A673 (cell line): ENCODE results near the gene RASSF4.

Experiments
- EZH2 ChIP-seq: fragments of 200-600 bp; sonication (generic); IDR thresholded peaks from 2 replicates; pipeline ENCODE4 v1.6.1; 2017; ENCODE audit warnings: borderline replicate concordance, low read depth, mild to moderate bottlenecking, mixed read lengths, antibody characterized with exemption, low read length; ENCODE audit not compliant: poor library complexity, severe bottlenecking
- TF ChIP-seq, protein P1 (sequence below): fragments of 300-800, 200-600 bp; sonication (generic); conservative IDR thresholded peaks from 2 replicates; pipeline ENCODE4 v1.5.1; 2017; ENCODE audit warnings: low read depth, mild to moderate bottlenecking, antibody characterized with exemption, low read length, moderate library complexity, mixed read lengths

DNA sequence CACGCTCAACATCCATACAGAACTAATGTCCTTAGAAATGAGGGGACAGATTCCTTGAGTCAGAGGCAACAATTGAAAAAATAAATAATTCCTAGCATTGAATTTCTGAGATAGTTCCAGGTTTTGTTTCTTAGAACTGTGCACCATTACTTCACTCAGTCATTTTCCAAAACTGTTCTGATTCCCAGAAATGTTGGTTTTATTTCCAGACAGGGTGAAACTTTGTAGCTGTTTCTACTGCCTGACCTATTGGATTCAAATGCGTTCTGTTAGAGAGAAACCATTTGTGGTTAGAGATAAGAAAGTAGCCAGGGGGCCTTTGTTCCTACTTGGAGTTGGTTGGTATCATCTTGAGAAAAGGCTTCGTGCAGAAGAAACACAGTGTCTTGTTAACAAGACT lies 27.1 kb downstream of the RASSF4 start:
- TF ChIP-seq, protein P1, sequence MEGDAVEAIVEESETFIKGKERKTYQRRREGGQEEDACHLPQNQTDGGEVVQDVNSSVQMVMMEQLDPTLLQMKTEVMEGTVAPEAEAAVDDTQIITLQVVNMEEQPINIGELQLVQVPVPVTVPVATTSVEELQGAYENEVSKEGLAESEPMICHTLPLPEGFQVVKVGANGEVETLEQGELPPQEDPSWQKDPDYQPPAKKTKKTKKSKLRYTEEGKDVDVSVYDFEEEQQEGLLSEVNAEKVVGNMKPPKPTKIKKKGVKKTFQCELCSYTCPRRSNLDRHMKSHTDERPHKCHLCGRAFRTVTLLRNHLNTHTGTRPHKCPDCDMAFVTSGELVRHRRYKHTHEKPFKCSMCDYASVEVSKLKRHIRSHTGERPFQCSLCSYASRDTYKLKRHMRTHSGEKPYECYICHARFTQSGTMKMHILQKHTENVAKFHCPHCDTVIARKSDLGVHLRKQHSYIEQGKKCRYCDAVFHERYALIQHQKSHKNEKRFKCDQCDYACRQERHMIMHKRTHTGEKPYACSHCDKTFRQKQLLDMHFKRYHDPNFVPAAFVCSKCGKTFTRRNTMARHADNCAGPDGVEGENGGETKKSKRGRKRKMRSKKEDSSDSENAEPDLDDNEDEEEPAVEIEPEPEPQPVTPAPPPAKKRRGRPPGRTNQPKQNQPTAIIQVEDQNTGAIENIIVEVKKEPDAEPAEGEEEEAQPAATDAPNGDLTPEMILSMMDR, result no peak
- no peak for TF ChIP-seq EZH2
